H9 (cell line): ENCODE data around the gene MEMO1. TPM values are rescaled to one million over a fixed set of nuclear protein-coding genes. Genes with fewer than 3 reads are reported as not detected.

Source experiments
- DNase-seq: peaks from one replicate; pipeline ENCODE4 v3.0.0-alpha.2; 2017
- H2AFZ ChIP-seq: one replicate; pipeline ENCODE4 v1.6.1; 2013; ENCODE audit warnings: mild to moderate bottlenecking, low read length, control low read depth, moderate library complexity
- H2AK5ac ChIP-seq: 2 replicates; pipeline ENCODE4 v1.6.1; 2013; ENCODE audit warnings: low read length, control low read depth, mixed read lengths; ENCODE audit not compliant: insufficient read length
- H2BK120ac ChIP-seq: one replicate; pipeline ENCODE4 v1.6.1; 2013; ENCODE audit warnings: low read depth, mild to moderate bottlenecking, low read length, control low read depth, inconsistent platforms; ENCODE audit not compliant: poor library complexity, severe bottlenecking
- H2BK12ac ChIP-seq: 2 replicates; pipeline ENCODE4 v1.6.1; 2013; ENCODE audit warnings: low read length, control low read depth, mixed read lengths, low read depth; ENCODE audit not compliant: insufficient read length
- H2BK15ac ChIP-seq: 2 replicates; pipeline ENCODE4 v1.6.1; 2013; ENCODE audit warnings: low read depth, low read length, control low read depth
- H2BK20ac ChIP-seq: one replicate; pipeline ENCODE4 v1.6.1; 2013; ENCODE audit warnings: low read depth, mild to moderate bottlenecking, low read length, control low read depth, inconsistent platforms; ENCODE audit not compliant: poor library complexity, severe bottlenecking
- H2BK5ac ChIP-seq: 2 replicates; pipeline ENCODE4 v1.6.1; 2013; ENCODE audit warnings: low read length, control low read depth, mixed read lengths; ENCODE audit not compliant: insufficient read length
- H3K14ac ChIP-seq: 2 replicates; pipeline ENCODE4 v1.6.1; 2013; ENCODE audit warnings: low read length, control low read depth; ENCODE audit not compliant: insufficient read depth
- H3K18ac ChIP-seq: 2 replicates; pipeline ENCODE4 v1.6.1; 2013; ENCODE audit warnings: low read depth, mild to moderate bottlenecking, mixed read lengths, low read length, control low read depth; ENCODE audit not compliant: insufficient read length
- H3K23ac ChIP-seq: 2 replicates; pipeline ENCODE4 v1.6.1; 2013; ENCODE audit warnings: low read length, control low read depth, mixed read lengths, low read depth; ENCODE audit not compliant: insufficient read length
- H3K23me2 ChIP-seq: 2 replicates; pipeline ENCODE4 v1.6.1; 2013; ENCODE audit warnings: low read depth, mild to moderate bottlenecking, mixed read lengths, low read length, control low read depth; ENCODE audit not compliant: insufficient read length, poor library complexity, severe bottlenecking
- H3K27ac ChIP-seq: 2 replicates; pipeline ENCODE4 v1.5.1; 2013; ENCODE audit warnings: low read length, control low read depth, mixed read lengths, low read depth; ENCODE audit not compliant: insufficient read length
- H3K27me3 ChIP-seq: 2 replicates; pipeline ENCODE4 v1.6.1; 2013; ENCODE audit warnings: low read length, control low read depth, inconsistent platforms; ENCODE audit not compliant: insufficient read depth
- H3K4ac ChIP-seq: 2 replicates; pipeline ENCODE4 v1.6.1; 2013; ENCODE audit warnings: low read depth, mild to moderate bottlenecking, control low read depth, inconsistent platforms, low read length, moderate library complexity
- H3K4me1 ChIP-seq: 2 replicates; pipeline ENCODE4 v1.6.1; 2013; ENCODE audit warnings: low read length, control low read depth, inconsistent platforms; ENCODE audit not compliant: insufficient read depth
- H3K4me2 ChIP-seq: 2 replicates; pipeline ENCODE4 v1.6.1; 2013; ENCODE audit warnings: low read length, control low read depth, mixed read lengths; ENCODE audit not compliant: insufficient read length, insufficient read depth
- H3K56ac ChIP-seq: 2 replicates; pipeline ENCODE4 v1.6.1; 2013; ENCODE audit warnings: low read depth, mild to moderate bottlenecking, mixed read lengths, low read length, control low read depth; ENCODE audit not compliant: insufficient read length
- H3K79me1 ChIP-seq: 2 replicates; pipeline ENCODE4 v1.6.1; 2013; ENCODE audit warnings: low read depth, mild to moderate bottlenecking, moderate library complexity, low read length, control low read depth, inconsistent platforms; ENCODE audit not compliant: insufficient read depth, poor library complexity, severe bottlenecking
- H3K79me2 ChIP-seq: 2 replicates; pipeline ENCODE4 v1.6.1; 2013; ENCODE audit warnings: low read length, control low read depth, inconsistent platforms; ENCODE audit not compliant: insufficient read depth
- H3K9ac ChIP-seq: 2 replicates; pipeline ENCODE4 v1.6.1; 2013; ENCODE audit warnings: low read length, control low read depth, mixed read lengths; ENCODE audit not compliant: insufficient read length; ENCODE audit errors: extremely low read depth
- H3K9me3 ChIP-seq: one replicate; pipeline ENCODE4 v1.6.1; 2013; ENCODE audit warnings: low read depth, low read length, inconsistent platforms; ENCODE audit not compliant: control insufficient read depth
- H3T11ph ChIP-seq: one replicate; pipeline ENCODE4 v1.6.1; 2013; ENCODE audit warnings: mild to moderate bottlenecking, low read length, control low read depth, inconsistent platforms
- H4K20me1 ChIP-seq: one replicate; pipeline ENCODE4 v1.6.1; 2013; ENCODE audit not compliant: control insufficient read depth, insufficient read length, insufficient read depth
- H4K5ac ChIP-seq: 2 replicates; pipeline ENCODE4 v1.6.1; 2013; ENCODE audit warnings: low read depth, mild to moderate bottlenecking, mixed read lengths, low read length, control low read depth; ENCODE audit not compliant: insufficient read length
- H4K8ac ChIP-seq: replicated peaks from 2 replicates; pipeline ENCODE4 v1.6.1; 2013; ENCODE audit warnings: low read length, control low read depth, mixed read lengths, low read depth; ENCODE audit not compliant: insufficient read length
- H4K91ac ChIP-seq: 2 replicates; pipeline ENCODE4 v1.6.1; 2013; ENCODE audit warnings: low read depth, mild to moderate bottlenecking, moderate library complexity, mixed read lengths, low read length, control low read depth; ENCODE audit not compliant: insufficient read length
- H3K27ac Mint-ChIP-seq, 3 experiments: 2 replicates in 2 of 3; 3 replicates in 1 of 3; pipeline ENCODE4 v1.8.0; 2020 to 2021; ENCODE audit warnings: mixed read lengths in 3 of 3, mild to moderate bottlenecking in 1 of 3, moderate library complexity in 1 of 3
- H3K27me3 Mint-ChIP-seq: 2 replicates; pipeline ENCODE4 v1.8.0; 2021; ENCODE audit warnings: low read depth, mild to moderate bottlenecking, moderate library complexity, mixed read lengths
- H3K36me3 Mint-ChIP-seq, 3 experiments: 2 replicates in 2 of 3; 3 replicates in 1 of 3; pipeline ENCODE4 v1.8.0; 2020 to 2021; ENCODE audit warnings: low read depth in 3 of 3, mixed read lengths in 3 of 3; ENCODE audit not compliant: insufficient read depth in 1 of 3
- H3K4me1 Mint-ChIP-seq, 2 experiments: 2 replicates each; pipeline ENCODE4 v1.8.0; 2020; ENCODE audit warnings: mixed read lengths in 2 of 2
- H3K4me3 Mint-ChIP-seq, 2 experiments: 2 replicates in 1 of 2; 3 replicates in 1 of 2; pipeline ENCODE4 v1.8.0; 2020 to 2021; ENCODE audit warnings: mild to moderate bottlenecking in 2 of 2, mixed read lengths in 2 of 2, moderate library complexity in 1 of 2
- H3K9me3 Mint-ChIP-seq, 2 experiments: 2 replicates in 1 of 2; 3 replicates in 1 of 2; pipeline ENCODE4 v1.8.0; 2020; ENCODE audit warnings: mild to moderate bottlenecking in 2 of 2, mixed read lengths in 2 of 2, moderate library complexity in 1 of 2
- CTCF ChIP-seq: fragments of 200-600 bp; sonication (generic); conservative IDR thresholded peaks from 3 replicates; pipeline ENCODE4 v1.8.0; 2021; ENCODE audit warnings: antibody characterized with exemption, mild to moderate bottlenecking
- WGBS: extraction: QIAGEN DNeasy Blood & Tissue Kit; methylation state at CpG from one replicate; pipeline ENCODE4 v1.1.7; 2013; ENCODE audit warnings: missing lambda C conversion rate, low lambda C conversion rate, mixed read lengths; ENCODE audit not compliant: insufficient read length; ENCODE audit errors: extremely low coverage; 5-methylcytosine and 5-hydroxymethylcytosine counted together
- total RNA-seq: library from RNA; stranded (reverse); gene quantifications from 2 replicates; pipeline ENCODE4 v1.2.1, GENCODE V29; 2021

Gene MEMO1
- total RNA-seq, 1 experiment from 2014 or later, result 49.4 TPM

GRCh38 chr2:31972059-31972458 is 38.7 kb downstream of the MEMO1 start:
- Histone ChIP-seq H3K9ac (no peak overlapping the region), H3K79me1 (peaks cover 6% of the 10 kb centered on the region), H3K79me2 (peaks cover 3% of the 10 kb centered on the region; the same call in 1 of the 2 replicates), H2BK20ac (no peak overlapping the region), H3K4ac (no peak overlapping the region), H3K4me2 (no peak overlapping the region), H4K91ac (no peak overlapping the region), H4K5ac (no peak overlapping the region), H4K8ac (no peak overlapping the region), H2BK15ac (no peak overlapping the region), H3K4me1 (no peaks in the 10 kb centered on the region), H2BK120ac (no peak overlapping the region), H3K9me3 (no peaks in the 10 kb centered on the region), H3K23ac (no peak overlapping the region), H3K18ac (no peak overlapping the region), H3K27me3 (no peaks in the 10 kb centered on the region), H2AFZ (no peak overlapping the region), H4K20me1 (no peaks in the 10 kb centered on the region), H2BK5ac (no peak overlapping the region), H3K23me2 (no peaks in the 10 kb centered on the region), H3K56ac (no peak overlapping the region), H3K14ac (no peak overlapping the region), H3T11ph (no peak overlapping the region), H2BK12ac (no peak overlapping the region), H3K27ac (no peak overlapping the region), H2AK5ac (no peak overlapping the region)
- H3K4me3 Mint-ChIP-seq, result no peak overlapping the region
- no peak for TF ChIP-seq CTCF
- no peaks in the 10 kb centered on the region for H3K27me3 Mint-ChIP-seq
- H3K4me1 Mint-ChIP-seq, result no peaks in the 10 kb centered on the region; a peak in 1 of 4 replicates
- whole genome bisulfite sequencing, result no CpG with 5 or more reads among the region's 2 CpGs
- no peaks in the 10 kb centered on the region for H3K9me3 Mint-ChIP-seq
- peaks cover 0 to 2% (median 0%) of the 10 kb centered on the region in 3 experiments; a peak in 2 of 7 replicates for H3K36me3 Mint-ChIP-seq
- peak overlapping the region in 1 of 3 experiments; percentile 33; a peak in 1 of 7 replicates for H3K27ac Mint-ChIP-seq
- DNase-seq, result no peak
